LoVo (cell line): ENCODE results near the gene LRCH1.

ENCODE experiments used
- DNase-seq: peaks from one replicate; pipeline ENCODE4 v3.0.0-alpha.2; 2016; ENCODE audit warnings: low spot score

Gene LRCH1

GRCh38 chr13:46562152-46562551 is 9.2 kb downstream of the LRCH1 start:
- no peak for DNase-seq

- DNase-seq, result no peak
Measured at GRCh38 chr13:46562581-46562980, 9.6 kb downstream of the LRCH1 start.

- DNase-seq, result no peak
Measured at GRCh38 chr13:46565808-46566750, 13.1 kb downstream of the LRCH1 start.

GRCh38 chr13:46567671-46568070 is 14.7 kb downstream of the LRCH1 start:
- DNase-seq, result no peak

GRCh38 chr13:46569456-46569855 is 16.5 kb downstream of the LRCH1 start:
- DNase-seq, result no peak

GRCh38 chr13:46570273-46570672 is 17.3 kb downstream of the LRCH1 start:
- DNase-seq, result no peak

- no peak for DNase-seq
Measured at GRCh38 chr13:46571189-46571908, 18.4 kb downstream of the LRCH1 start.

GRCh38 chr13:46571909-46572595 is 19.1 kb downstream of the LRCH1 start:
- DNase-seq, result no peak

- DNase-seq, result no peak
Measured at GRCh38 chr13:46572752-46573431, 19.9 kb downstream of the LRCH1 start.

- no peak for DNase-seq
Measured at GRCh38 chr13:46575301-46575771, 22.4 kb downstream of the LRCH1 start.

GRCh38 chr13:46575818-46576221 is 22.9 kb downstream of the LRCH1 start:
- DNase-seq, result no peak

GRCh38 chr13:46576762-46577161 is 23.8 kb downstream of the LRCH1 start:
- no peak for DNase-seq

GRCh38 chr13:46577696-46578589 is 25.0 kb downstream of the LRCH1 start:
- no peak for DNase-seq

GRCh38 chr13:46578590-46578975 is 25.6 kb downstream of the LRCH1 start:
- no peak for DNase-seq

GRCh38 chr13:46580362-46580839 is 27.4 kb downstream of the LRCH1 start:
- DNase-seq, result no peak

- DNase-seq, result no peak
Measured at GRCh38 chr13:46582190-46582589, 29.2 kb downstream of the LRCH1 start.

GRCh38 chr13:46586751-46587514 is 34.0 kb downstream of the LRCH1 start:
- no peak for DNase-seq

- no peak for DNase-seq
Measured at GRCh38 chr13:46587807-46588418, 34.9 kb downstream of the LRCH1 start.

- DNase-seq, result no peak
Measured at GRCh38 chr13:46592385-46592784, 39.4 kb downstream of the LRCH1 start.
